HG02973 (cell line): ENCODE measurements around the gene SSC4D.
"Not testable (repeated sequence)": the region's sequence is repeated elsewhere in the genome, so short reads cannot be mapped to it uniquely, and the experiment has no call there.

Experiments
- ATAC-seq: cut with Tn5 transposase; IDR thresholded peaks from one replicate; pipeline ENCODE4 v1.9.1; 2021; ENCODE audit warnings: moderate library complexity; ENCODE audit not compliant: unreplicated experiment

The SSC4D gene

GRCh38 chr7:76409537-76409936 lies at the start of gene SSC4D:
Gene SSC4D (minus strand): TSS chr7:76409697. CDS start chr7:76404439, 5,258 bp downstream.
- no peak for ATAC-seq

- not testable (repeated sequence) for ATAC-seq
Measured at GRCh38 chr7:76458504-76458903, 49.0 kb upstream of the SSC4D start.

- ATAC-seq, result not testable (repeated sequence)
Measured at GRCh38 chr7:76457017-76457416, 47.5 kb upstream of the SSC4D start.

- peak; percentile 94 for ATAC-seq
Measured at GRCh38 chr7:76445577-76446008, 36.1 kb upstream of the SSC4D start.

- not testable (repeated sequence) for ATAC-seq
Measured at GRCh38 chr7:76443846-76444245, 34.3 kb upstream of the SSC4D start.

GRCh38 chr7:76442664-76443446 lies 33.4 kb upstream of the SSC4D start:
- not testable (repeated sequence) for ATAC-seq

- ATAC-seq, result not testable (repeated sequence)
Measured at GRCh38 chr7:76441792-76442191, 32.3 kb upstream of the SSC4D start.

GRCh38 chr7:76440404-76440803 lies 30.9 kb upstream of the SSC4D start:
- not testable (repeated sequence) for ATAC-seq

- ATAC-seq, result not testable (repeated sequence)
Measured at GRCh38 chr7:76439120-76439888, 29.8 kb upstream of the SSC4D start.

GRCh38 chr7:76437873-76438272 lies 28.4 kb upstream of the SSC4D start:
- ATAC-seq, result not testable (repeated sequence)

- ATAC-seq, result no peak
Measured at GRCh38 chr7:76430836-76431235, 21.3 kb upstream of the SSC4D start.

- no peak for ATAC-seq
Measured at GRCh38 chr7:76430211-76430610, 20.7 kb upstream of the SSC4D start.

- ATAC-seq, result no peak
Measured at GRCh38 chr7:76428868-76429805, 19.6 kb upstream of the SSC4D start.

- no peak for ATAC-seq
Measured at GRCh38 chr7:76428149-76428823, 18.8 kb upstream of the SSC4D start.

- ATAC-seq, result no peak
Measured at GRCh38 chr7:76427635-76428034, 18.1 kb upstream of the SSC4D start.

- no peak for ATAC-seq
Measured at GRCh38 chr7:76426246-76426645, 16.7 kb upstream of the SSC4D start.

GRCh38 chr7:76425558-76425957 lies 16.1 kb upstream of the SSC4D start:
- not testable (repeated sequence) for ATAC-seq

- no peak for ATAC-seq
Measured at GRCh38 chr7:76425156-76425555, 15.7 kb upstream of the SSC4D start.

- ATAC-seq, result peak; percentile 59
Measured at GRCh38 chr7:76424413-76425111, 15.1 kb upstream of the SSC4D start, which contains the start of gene ZP3. Gene ZP3 (plus strand): TSS chr7:76424950. CDS start chr7:76424965, 15 bp downstream.
